Natural killer cell (primary cell): ENCODE results near the gene AGK. TPM values are rescaled to one million over a fixed set of nuclear protein-coding genes. Genes with fewer than 3 reads are reported as not detected.
A peak's percentile ranks its signal among the peaks of the same experiment; 100 is the strongest.

Source experiments
- ATAC-seq, 3 donors: fragments of 150-1000 bp in 2 of 3; fragments of 200-7000 bp in 1 of 3; cut with Tn5 transposase; 1 replicate in 1 of 3; 2 replicates in 2 of 3; pipeline ENCODE4 v1.10.0; 2021; ENCODE audit warnings: mild to moderate bottlenecking in 2 of 3, moderate library complexity in 2 of 3
- DNase-seq, 2 donors: peaks; one replicate each; pipeline versions ENCODE4 v3.0.0 to v3.0.0-alpha.2; 2013 to 2021; ENCODE audit warnings: mixed read lengths in 1 of 2
- H3K27ac ChIP-seq: one replicate; pipeline ENCODE4 v1.5.1; 2013; ENCODE audit warnings: mild to moderate bottlenecking, low read length
- H3K27me3 ChIP-seq: one replicate; pipeline ENCODE4 v1.6.1; 2013; ENCODE audit warnings: low read length; ENCODE audit not compliant: control insufficient read depth, insufficient read depth
- H3K36me3 ChIP-seq: one replicate; pipeline ENCODE4 v1.6.1; 2013; ENCODE audit warnings: low read length; ENCODE audit not compliant: control insufficient read depth, insufficient read depth
- H3K4me1 ChIP-seq: one replicate; pipeline ENCODE4 v1.6.1; 2013; ENCODE audit warnings: low read length; ENCODE audit not compliant: control insufficient read depth, insufficient read depth
- H3K4me3 ChIP-seq: one replicate; pipeline ENCODE4 v1.5.1; 2013; ENCODE audit warnings: low read length
- H3K9me3 ChIP-seq: one replicate; pipeline ENCODE4 v1.6.1; 2013; ENCODE audit warnings: low read length; ENCODE audit not compliant: control insufficient read depth, insufficient read depth
- H3K27ac Mint-ChIP-seq, 2 donors: one replicate each; pipeline ENCODE4 v1.8.0; 2022; ENCODE audit warnings: mild to moderate bottlenecking in 2 of 2, mixed read lengths in 2 of 2, moderate library complexity in 1 of 2
- H3K27me3 Mint-ChIP-seq, 2 donors: one replicate each; pipeline ENCODE4 v1.8.0; 2022; ENCODE audit warnings: low read depth in 2 of 2, mixed read lengths in 2 of 2
- H3K36me3 Mint-ChIP-seq: one replicate; pipeline ENCODE4 v1.8.0; 2022; ENCODE audit warnings: mixed read lengths
- H3K4me1 Mint-ChIP-seq, 2 donors: one replicate each; pipeline ENCODE4 v1.8.0; 2022; ENCODE audit warnings: mixed read lengths in 2 of 2
- H3K4me3 Mint-ChIP-seq: one replicate; pipeline ENCODE4 v1.8.0; 2022; ENCODE audit warnings: mild to moderate bottlenecking, moderate library complexity, mixed read lengths
- H3K9me3 Mint-ChIP-seq, 2 donors: one replicate each; pipeline ENCODE4 v1.8.0; 2022; ENCODE audit warnings: mixed read lengths in 2 of 2
- CTCF ChIP-seq: fragments of 200-600 bp; IDR thresholded peaks from one replicate; pipeline ENCODE4 v1.8.0; 2022; ENCODE audit warnings: antibody characterized with exemption
- WGBS: methylation state at CpG from one replicate; pipeline ENCODE4 v1.1.7; 2013; ENCODE audit warnings: missing lambda C conversion rate; ENCODE audit not compliant: insufficient coverage; 5-methylcytosine and 5-hydroxymethylcytosine counted together
- intact Hi-C: fragments of 100-400 bp; cut with micrococcal nuclease; formaldehyde crosslinking; loops from one replicate; pipeline ENCODE4 v1.14.2; 2022
- total RNA-seq, 4 donors: library from RNA; stranded (reverse); fragments of 120-200 nt in 1 of 4; gene quantifications; one replicate each; pipeline versions ENCODE4 v1.2.3 to v1.2.4, GENCODE V29; 2013 to 2022

Gene AGK
- total RNA-seq, 3 donors from 2014 or later (not counting 1 experiment from before 2014, with no cell fraction given): 70.0 to 106 (median 99.0) TPM

DNA sequence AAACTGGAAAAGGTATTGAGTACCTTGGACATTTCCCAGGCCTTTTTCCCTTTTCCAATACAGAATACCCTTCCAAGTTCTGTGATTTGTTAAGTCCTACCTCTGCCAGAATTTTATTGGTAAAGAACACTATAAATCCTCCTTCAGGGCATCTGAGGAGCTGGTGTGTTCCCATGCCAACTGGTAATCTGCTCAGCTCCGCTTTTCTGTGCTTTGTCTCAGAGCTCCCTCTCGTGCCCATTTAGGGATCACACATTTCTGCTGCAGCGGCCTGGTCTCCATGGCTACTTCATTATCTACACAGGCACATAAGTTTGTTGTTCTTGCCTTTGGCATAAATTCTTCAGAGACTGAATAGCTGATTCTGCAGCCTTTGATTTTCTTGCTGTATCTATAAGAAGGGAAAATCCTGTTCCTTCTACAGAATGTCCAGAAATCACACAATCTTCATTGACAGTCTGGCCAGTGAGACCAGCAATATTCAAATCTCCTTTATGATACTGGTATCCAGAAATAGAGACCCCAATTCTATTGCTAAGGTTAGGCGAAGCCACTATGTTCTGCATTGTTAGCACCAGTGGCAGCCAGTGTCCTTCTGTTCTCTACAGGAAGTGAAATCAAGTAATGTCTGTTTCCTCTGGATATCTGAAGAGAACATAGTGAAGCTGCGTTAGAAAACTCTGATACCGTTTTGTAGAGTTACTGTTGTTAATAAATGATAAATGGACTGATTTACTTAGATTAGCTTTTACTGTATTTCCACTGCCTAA is 98.8 kb downstream of the AGK start:
- Histone ChIP-seq H3K36me3 (peaks cover 79% of the 10 kb centered on the region), H3K4me1 (no peaks in the 10 kb centered on the region), H3K9me3 (no peaks in the 10 kb centered on the region), H3K4me3 (no peak overlapping the region), H3K27me3 (no peaks in the 10 kb centered on the region), H3K27ac (no peak overlapping the region)
- Mint-ChIP-seq H3K27me3 (no peaks in the 10 kb centered on the region), H3K36me3 (peaks cover 28% of the 10 kb centered on the region), H3K4me1 (peaks cover 16 to 22% of the 10 kb centered on the region in 2 donors), H3K27ac (peak overlapping the region; percentile 60 to 72), H3K9me3 (no peaks in the 10 kb centered on the region), H3K4me3 (no peak overlapping the region)
- TF ChIP-seq CTCF: peak; percentile 55
- DNase-seq (peak in 1 of 2 donors; percentile 43), ATAC-seq (peak; percentile 51 to 83 (median 70))
- 48% methylated on average over 6 of the region's 6 CpGs for WGBS
- intact Hi-C loops: loop anchor here (5.0 to 10.0 kb wide), 2 partner anchors 95 to 838 kb away; partner anchors contain the start of gene AGK

DNA sequence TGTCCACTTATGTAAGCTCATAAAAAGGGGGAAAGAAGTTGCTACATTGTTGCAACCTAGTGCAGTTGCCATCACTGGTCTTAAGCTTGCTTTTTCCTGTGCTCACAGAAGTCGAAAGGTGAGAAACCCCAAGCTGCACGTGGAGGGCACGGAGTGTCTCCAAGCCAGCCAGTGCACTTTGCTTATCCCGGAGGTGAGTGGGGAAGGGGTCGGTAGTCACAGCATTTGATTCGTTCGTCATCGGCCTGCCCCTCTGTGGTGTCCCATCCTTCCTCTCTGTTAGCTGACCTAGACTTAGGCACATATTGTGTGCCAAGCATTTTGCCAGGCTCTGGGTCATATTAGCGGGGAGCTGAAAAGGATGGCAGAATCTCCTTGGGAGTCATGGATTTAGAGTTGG is 100.2 kb downstream of the AGK start:
- peaks cover 30% of the 10 kb centered on the region for H3K36me3 Mint-ChIP-seq
- H3K36me3 ChIP-seq: peaks cover 81% of the 10 kb centered on the region
- peaks cover 16 to 22% of the 10 kb centered on the region in 2 donors for H3K4me1 Mint-ChIP-seq

GRCh38 chr7:141652691-141653090 is 101.5 kb downstream of the AGK start:
- DNase-seq (no peak), ATAC-seq (no peak)
- intact Hi-C loops: loop anchor here (5.0 to 10.0 kb wide), 2 partner anchors 98 to 840 kb away; partner anchors contain the start of gene AGK
- no peaks in the 10 kb centered on the region for H3K9me3 ChIP-seq
- Mint-ChIP-seq H3K9me3 (no peaks in the 10 kb centered on the region), H3K36me3 (peaks cover 30% of the 10 kb centered on the region), H3K27ac (peak overlapping the region in 1 of 2 donors; percentile 21), H3K27me3 (no peaks in the 10 kb centered on the region), H3K4me3 (no peak overlapping the region), H3K4me1 (peaks cover 10 to 22% of the 10 kb centered on the region in 2 donors)
- no peak overlapping the region for H3K4me3 ChIP-seq
- H3K36me3 ChIP-seq: peaks cover 78% of the 10 kb centered on the region
- H3K27me3 ChIP-seq: no peaks in the 10 kb centered on the region
- no peak overlapping the region for H3K27ac ChIP-seq
- TF ChIP-seq CTCF: no peak
- 81% methylated on average over 3 of the region's 3 CpGs for WGBS
- H3K4me1 ChIP-seq: no peaks in the 10 kb centered on the region

More for the DNA sequence above, 100.2 kb downstream of the AGK start:
- Histone ChIP-seq H3K9me3 (no peaks in the 10 kb centered on the region), H3K27ac (no peak overlapping the region), H3K4me1 (no peaks in the 10 kb centered on the region), H3K4me3 (no peak overlapping the region), H3K27me3 (no peaks in the 10 kb centered on the region)
- intact Hi-C loops: loop anchor here (5.0 to 10.0 kb wide), 2 partner anchors 97 to 839 kb away; partner anchors contain the start of gene AGK
- ATAC-seq (no peak), DNase-seq (no peak)
- TF ChIP-seq CTCF: no peak
- Mint-ChIP-seq H3K9me3 (no peaks in the 10 kb centered on the region), H3K27me3 (no peaks in the 10 kb centered on the region), H3K27ac (peak overlapping the region; percentile 32 to 53), H3K4me3 (no peak overlapping the region)
- WGBS: 89% methylated on average over 9 of the region's 9 CpGs
